ENCODE data around the gene TMED9. TPM values are rescaled to one million over a fixed set of nuclear protein-coding genes. Genes with fewer than 3 reads are reported as not detected.
"Not testable (repeated sequence)": the region's sequence is repeated elsewhere in the genome, so short reads cannot be mapped to it uniquely, and the experiment has no call there.

TMED9 gene
- total and polyA plus RNA-seq, 7 experiments from 2014 or later: 50.5 to 144 (median 69.7) TPM

GRCh38 chr5:177624172-177624571 is 32.2 kb downstream of the TMED9 start:
- POLR2A ChIA-PET; H3K27me3 ChIP-seq (ENCODE audit: control insufficient read depth in 2 of 2, insufficient read depth in 2 of 2, low read length in 2 of 2); ATAC-seq; H3K9me3 Mint-ChIP-seq; H3K9me3 ChIP-seq (ENCODE audit: control insufficient read depth in 2 of 3, low read length in 3 of 3); H3K4me1 Mint-ChIP-seq; H3K27me3 Mint-ChIP-seq; H3K27ac ChIP-seq (ENCODE audit: low read depth, low read length); H3K4me3 Mint-ChIP-seq; H3K4me3 ChIP-seq (ENCODE audit: low read length); CTCF ChIA-PET; H3K4me1 ChIP-seq (ENCODE audit: control insufficient read depth in 2 of 2, insufficient read depth in 2 of 2, low read length in 2 of 2); DNase-seq; intact Hi-C loops (cut with micrococcal nuclease): not testable (repeated sequence)
- peak overlapping the region in 1 of 9 donors; percentile 26 for H3K27ac Mint-ChIP-seq
- peaks cover 0 to 23% (median 4%) of the 10 kb centered on the region in 3 experiments for H3K36me3 ChIP-seq (ENCODE audit: control insufficient read depth in 2 of 3, insufficient read depth in 3 of 3, low read length in 3 of 3)
- H3K36me3 Mint-ChIP-seq: peaks cover 0 to 69% (median 20%) of the 10 kb centered on the region in 5 donors

- H3K27me3 Mint-ChIP-seq; H3K4me1 ChIP-seq (ENCODE audit: control insufficient read depth in 2 of 2, insufficient read depth in 2 of 2, low read length in 2 of 2); POLR2A ChIA-PET; ATAC-seq; H3K4me3 ChIP-seq (ENCODE audit: low read length); H3K9me3 Mint-ChIP-seq; DNase-seq; H3K27ac ChIP-seq (ENCODE audit: low read depth, low read length); H3K36me3 ChIP-seq (ENCODE audit: control insufficient read depth in 2 of 3, insufficient read depth in 3 of 3, low read length in 3 of 3); H3K4me1 Mint-ChIP-seq; intact Hi-C loops (cut with micrococcal nuclease); H3K9me3 ChIP-seq (ENCODE audit: control insufficient read depth in 2 of 3, low read length in 3 of 3); H3K27me3 ChIP-seq (ENCODE audit: control insufficient read depth in 2 of 2, insufficient read depth in 2 of 2, low read length in 2 of 2); H3K4me3 Mint-ChIP-seq; CTCF ChIA-PET; H3K27ac Mint-ChIP-seq: not testable (repeated sequence)
- peaks cover 0 to 29% (median 14%) of the 10 kb centered on the region in 5 donors for H3K36me3 Mint-ChIP-seq
These were observed 38.2 kb downstream of the TMED9 start for GRCh38 chr5:177630186-177630585.

- H3K36me3 ChIP-seq (ENCODE audit: control insufficient read depth in 2 of 3, insufficient read depth in 3 of 3, low read length in 3 of 3); H3K27ac Mint-ChIP-seq; H3K4me3 ChIP-seq (ENCODE audit: low read length); POLR2A ChIA-PET; H3K27me3 Mint-ChIP-seq; intact Hi-C loops (cut with micrococcal nuclease); H3K9me3 ChIP-seq (ENCODE audit: control insufficient read depth in 2 of 3, low read length in 3 of 3); CTCF ChIA-PET; ATAC-seq; H3K4me3 Mint-ChIP-seq; DNase-seq; H3K4me1 ChIP-seq (ENCODE audit: control insufficient read depth in 2 of 2, insufficient read depth in 2 of 2, low read length in 2 of 2); H3K27me3 ChIP-seq (ENCODE audit: control insufficient read depth in 2 of 2, insufficient read depth in 2 of 2, low read length in 2 of 2); H3K27ac ChIP-seq (ENCODE audit: low read depth, low read length); H3K4me1 Mint-ChIP-seq: not testable (repeated sequence)
- peaks cover 0 to 31% (median 8%) of the 10 kb centered on the region in 5 donors for H3K36me3 Mint-ChIP-seq
- H3K9me3 Mint-ChIP-seq: peaks cover 0 to 18% (median 3%) of the 10 kb centered on the region in 11 donors
These were observed 42.9 kb downstream of the TMED9 start for GRCh38 chr5:177634912-177635311.

- ATAC-seq, H3K27ac Mint-ChIP-seq: not testable (repeated sequence)
These were observed 53.5 kb downstream of the TMED9 start for GRCh38 chr5:177645462-177645861.

More at GRCh38 chr5:177645462-177645861, 53.5 kb downstream of the TMED9 start:
- H3K27me3 Mint-ChIP-seq; H3K4me1 Mint-ChIP-seq; H3K9me3 Mint-ChIP-seq; H3K36me3 ChIP-seq (ENCODE audit: control insufficient read depth in 2 of 3, insufficient read depth in 3 of 3, low read length in 3 of 3); H3K4me3 Mint-ChIP-seq; H3K4me1 ChIP-seq (ENCODE audit: control insufficient read depth in 2 of 2, insufficient read depth in 2 of 2, low read length in 2 of 2); H3K27ac ChIP-seq (ENCODE audit: low read depth, low read length); H3K9me3 ChIP-seq (ENCODE audit: control insufficient read depth in 2 of 3, low read length in 3 of 3); intact Hi-C loops (cut with micrococcal nuclease); H3K4me3 ChIP-seq (ENCODE audit: low read length); POLR2A ChIA-PET; DNase-seq; H3K27me3 ChIP-seq (ENCODE audit: control insufficient read depth in 2 of 2, insufficient read depth in 2 of 2, low read length in 2 of 2); CTCF ChIA-PET: not testable (repeated sequence)
- H3K36me3 Mint-ChIP-seq: peaks cover 0 to 23% (median 5%) of the 10 kb centered on the region in 5 donors

Other genes starting within 250 kb of the TMED9 start
- 100 to 1,000 TPM in 2 of 5 experiments, 10 to 100 TPM in 3; 71.8 to 144 (median 99.7) TPM for gene LMAN2, start 240.5 kb upstream of the TMED9 start, total RNA-seq
- gene LMAN2, start 240.5 kb upstream of the TMED9 start, polyA plus RNA-seq: 100 to 1,000 TPM; 194 to 202 TPM
- gene RGS14, start 234.3 kb upstream of the TMED9 start, total RNA-seq: 100 to 1,000 TPM in 3 of 5 experiments, 10 to 100 TPM in 2; 68.4 to 196 (median 112) TPM
- gene RGS14, start 234.3 kb upstream of the TMED9 start, polyA plus RNA-seq: 100 to 1,000 TPM in 1 of 2 donors, 10 to 100 TPM in 1; 32.9 to 100 TPM
- under 1 TPM in 2 of 5 experiments, not detected in 3; 0.27 to 0.29 TPM for gene SLC34A1, start 207.8 kb upstream of the TMED9 start, total RNA-seq
- not detected for gene SLC34A1, start 207.8 kb upstream of the TMED9 start, polyA plus RNA-seq
- gene PFN3, start 191.5 kb upstream of the TMED9 start, total RNA-seq: not detected
- gene PFN3, start 191.5 kb upstream of the TMED9 start, polyA plus RNA-seq: not detected
- 1 to 10 TPM in 1 of 5 experiments, under 1 TPM in 2, not detected in 2; 0.16 to 2.1 (median 0.34) TPM for gene F12, start 182.6 kb upstream of the TMED9 start, total RNA-seq
- under 1 TPM in 1 of 2 donors, not detected in 1; 0.64 TPM for gene F12, start 182.6 kb upstream of the TMED9 start, polyA plus RNA-seq
- gene GRK6, start 165.5 kb upstream of the TMED9 start, total RNA-seq: 100 to 1,000 TPM; 161 to 246 (median 200) TPM
- gene GRK6, start 165.5 kb upstream of the TMED9 start, polyA plus RNA-seq: 100 to 1,000 TPM in 1 of 2 donors, 10 to 100 TPM in 1; 78.8 to 202 TPM
- gene PRR7, start 145.4 kb upstream of the TMED9 start, total RNA-seq: 10 to 100 TPM in 2 of 5 experiments, 1 to 10 TPM in 3; 6.4 to 31.8 (median 6.8) TPM
- gene PRR7, start 145.4 kb upstream of the TMED9 start, polyA plus RNA-seq: 10 to 100 TPM; 11.7 to 19.4 TPM
- 1 to 10 TPM; 1.2 to 8.8 (median 5.7) TPM for gene DBN1, start 118.6 kb upstream of the TMED9 start, total RNA-seq
- 1 to 10 TPM in 1 of 2 donors, under 1 TPM in 1; 0.64 to 2.2 TPM for gene DBN1, start 118.6 kb upstream of the TMED9 start, polyA plus RNA-seq
- 10 to 100 TPM in 3 of 5 experiments, 1 to 10 TPM in 2; 4.1 to 63.2 (median 11.9) TPM for gene PDLIM7, start 94.6 kb upstream of the TMED9 start, total RNA-seq
- gene PDLIM7, start 94.6 kb upstream of the TMED9 start, polyA plus RNA-seq: 1 to 10 TPM; 2.7 to 4.5 TPM
- gene DOK3, start 82.4 kb upstream of the TMED9 start, total RNA-seq: 10 to 100 TPM in 1 of 5 experiments, 1 to 10 TPM in 4; 2.4 to 67.1 (median 6.0) TPM
- under 1 TPM; 0.09 to 0.25 TPM for gene DOK3, start 82.4 kb upstream of the TMED9 start, polyA plus RNA-seq
- 100 to 1,000 TPM in 1 of 5 experiments, 10 to 100 TPM in 4; 65.8 to 126 (median 76.1) TPM for gene DDX41, start 75.2 kb upstream of the TMED9 start, total RNA-seq
- 10 to 100 TPM; 39.2 to 54.6 TPM for gene DDX41, start 75.2 kb upstream of the TMED9 start, polyA plus RNA-seq
- gene FAM193B, start 37.6 kb upstream of the TMED9 start, total RNA-seq: 100 to 1,000 TPM; 102 to 275 (median 175) TPM
- gene FAM193B, start 37.6 kb upstream of the TMED9 start, polyA plus RNA-seq: 1 to 10 TPM; 4.1 TPM
- 10 to 100 TPM; 25.4 to 42.2 (median 32.1) TPM for gene B4GALT7, start 7.9 kb downstream of the TMED9 start, total RNA-seq
- gene B4GALT7, start 7.9 kb downstream of the TMED9 start, polyA plus RNA-seq: 10 to 100 TPM; 18.8 to 24.9 TPM
- gene FAM153A, start 190.7 kb downstream of the TMED9 start, total RNA-seq: 100 to 1,000 TPM in 3 of 5 experiments, 10 to 100 TPM in 2; 27.9 to 166 (median 125) TPM
- 1 to 10 TPM; 1.2 to 4.0 TPM for gene FAM153A, start 190.7 kb downstream of the TMED9 start, polyA plus RNA-seq

Measured in naive thymus-derived CD4-positive, alpha-beta T cell (primary cell).